H1 (cell line): ENCODE data around the gene SYNPO. TPM values are rescaled to one million over a fixed set of nuclear protein-coding genes. Genes with fewer than 3 reads are reported as not detected.

Experiments
- CTCF ChIA-PET: fragments of 300-600 bp; sonication (Branson Sonifier 250); formaldehyde crosslinking; loops from one replicate; lab custom pipeline; 2021; ENCODE audit not compliant: partially characterized antibody; lab: Charles Lee
- POLR2A ChIA-PET: fragments of 300-600 bp; sonication (Branson Sonifier 250); formaldehyde crosslinking; loops from one replicate; lab custom pipeline; 2021; ENCODE audit warnings: inconsistent platforms; ENCODE audit not compliant: partially characterized antibody; lab: Charles Lee
- DNase-seq, 2 experiments: peaks; one replicate each; pipeline versions ENCODE4 v3.0.0 to v3.0.0-alpha.2; 2010 to 2022; ENCODE audit warnings: low spot score in 2 of 2, low read depth in 1 of 2, mixed read lengths in 1 of 2
- FAIRE-seq: peaks from 2 replicates; lab custom pipeline; 2011; peaks lifted over from hg19 to GRCh38; lab: Jason Lieb, UNC
- H2AFZ ChIP-seq: 2 replicates; pipeline ENCODE4 v1.8.1; 2012; ENCODE audit warnings: low read length, inconsistent platforms
- H2AK5ac ChIP-seq: 2 replicates; pipeline ENCODE4 v1.6.1; 2013; ENCODE audit warnings: low read depth, low read length
- H2BK120ac ChIP-seq: replicated peaks from 2 replicates; pipeline ENCODE3; 2013; ENCODE audit warnings: low read depth, low read length, inconsistent platforms
- H2BK12ac ChIP-seq: 2 replicates; pipeline ENCODE4 v1.6.1; 2013; ENCODE audit warnings: low read depth, low read length
- H2BK15ac ChIP-seq: 2 replicates; pipeline ENCODE4 v1.6.1; 2013; ENCODE audit warnings: low read length
- H2BK20ac ChIP-seq: 2 replicates; pipeline ENCODE4 v1.6.1; 2013; ENCODE audit warnings: low read length
- H2BK5ac ChIP-seq: 2 replicates; pipeline ENCODE4 v1.6.1; 2013; ENCODE audit warnings: low read depth, low read length
- H3K14ac ChIP-seq: 2 replicates; pipeline ENCODE4 v1.6.1; 2013; ENCODE audit warnings: inconsistent platforms; ENCODE audit not compliant: insufficient read length
- H3K18ac ChIP-seq: 2 replicates; pipeline ENCODE4 v1.6.1; 2013; ENCODE audit warnings: low read length; ENCODE audit errors: extremely low read depth
- H3K23ac ChIP-seq: 2 replicates; pipeline ENCODE4 v1.6.1; 2013; ENCODE audit warnings: inconsistent platforms; ENCODE audit not compliant: insufficient read length
- H3K23me2 ChIP-seq: 2 replicates; pipeline ENCODE4 v1.6.1; 2013; ENCODE audit warnings: low read depth, low read length
- H3K27ac ChIP-seq: 2 replicates; pipeline ENCODE4 v1.6.1; 2011; ENCODE audit warnings: low read depth, low read length, inconsistent platforms
- H3K27me3 ChIP-seq, 4 experiments: replicated peaks in 1 of 4; 1 replicate in 1 of 4; 2 replicates in 3 of 4; pipeline versions ENCODE4 v1.6.1 to v1.8.1; 2011 to 2013; ENCODE audit warnings: low read length in 3 of 4, mild to moderate bottlenecking in 3 of 4, inconsistent platforms in 2 of 4, mixed read lengths in 2 of 4, moderate library complexity in 1 of 4; ENCODE audit not compliant: control insufficient read depth in 3 of 4, insufficient read depth in 3 of 4; ENCODE audit errors: extremely low read depth in 1 of 4
- H3K36me3 ChIP-seq, 4 experiments: 2 replicates each; pipeline versions ENCODE4 v1.6.1 to v1.8.1; 2011 to 2013; ENCODE audit warnings: mild to moderate bottlenecking in 4 of 4, low read length in 3 of 4, moderate library complexity in 2 of 4, control low read depth in 1 of 4, inconsistent platforms in 1 of 4; ENCODE audit not compliant: insufficient read depth in 4 of 4, control insufficient read depth in 2 of 4
- H3K4ac ChIP-seq: replicated peaks from 2 replicates; pipeline ENCODE3; 2013; ENCODE audit warnings: low read length, low read depth, mixed read lengths, inconsistent platforms; ENCODE audit not compliant: insufficient read length
- H3K4me1 ChIP-seq, 4 experiments: replicated peaks in 1 of 4; 1 replicate in 1 of 4; 2 replicates in 3 of 4; pipeline versions ENCODE4 v1.6.1 to v1.8.1; 2011 to 2013; ENCODE audit warnings: low read length in 3 of 4, inconsistent platforms in 2 of 4, mixed read lengths in 1 of 4; ENCODE audit not compliant: insufficient read depth in 4 of 4, control insufficient read depth in 3 of 4
- H3K4me2 ChIP-seq, 2 experiments: 2 replicates each; pipeline versions ENCODE4 v1.6.1 to v1.8.1; 2011 to 2013; ENCODE audit warnings: low read depth in 2 of 2, low read length in 2 of 2, control low read depth in 1 of 2, inconsistent platforms in 1 of 2, mild to moderate bottlenecking in 1 of 2; ENCODE audit not compliant: insufficient read depth in 1 of 2
- H3K4me3 ChIP-seq, 4 experiments: fragments of 200-600, 300-600 bp in 1 of 4; sonication (generic), shearing (Covaris generic), sonication (Bioruptor Twin) in 1 of 4; 2 replicates each; pipeline versions ENCODE4 v1.5.1 to v1.8.1; 2011 to 2016; ENCODE audit warnings: low read length in 4 of 4, low read depth in 3 of 4, control low read depth in 2 of 4, inconsistent platforms in 2 of 4, mild to moderate bottlenecking in 2 of 4, mixed read lengths in 1 of 4, moderate library complexity in 1 of 4; ENCODE audit not compliant: insufficient read depth in 2 of 4; ENCODE audit errors: extremely low read depth in 1 of 4
- H3K56ac ChIP-seq: replicated peaks from 2 replicates; pipeline ENCODE3; 2013; ENCODE audit warnings: low read depth, mild to moderate bottlenecking, mixed read lengths, low read length, inconsistent platforms; ENCODE audit not compliant: insufficient read length
- H3K79me1 ChIP-seq: 2 replicates; pipeline ENCODE4 v1.6.1; 2013; ENCODE audit warnings: low read depth, low read length, control low read depth
- H3K79me2 ChIP-seq, 2 experiments: 2 replicates each; pipeline versions ENCODE4 v1.6.1 to v1.8.1; 2012 to 2013; ENCODE audit warnings: low read length in 2 of 2, mild to moderate bottlenecking in 2 of 2, inconsistent platforms in 1 of 2; ENCODE audit not compliant: insufficient read depth in 2 of 2, control insufficient read depth in 1 of 2
- H3K9ac ChIP-seq, 4 experiments: replicated peaks in 1 of 4; 1 replicate in 1 of 4; 2 replicates in 3 of 4; pipeline versions ENCODE4 v1.6.1 to v1.8.1; 2011 to 2013; ENCODE audit warnings: low read depth in 3 of 4, low read length in 3 of 4, control low read depth in 2 of 4, mild to moderate bottlenecking in 2 of 4, moderate library complexity in 2 of 4, inconsistent platforms in 1 of 4; ENCODE audit errors: extremely low read depth in 1 of 4
- H3K9me3 ChIP-seq, 2 experiments: 2 replicates each; pipeline versions ENCODE4 v1.6.1 to v1.8.1; 2012 to 2013; ENCODE audit warnings: mild to moderate bottlenecking in 2 of 2, moderate library complexity in 2 of 2, control low read depth in 1 of 2, inconsistent platforms in 1 of 2, low read depth in 1 of 2, low read length in 1 of 2, mixed read lengths in 1 of 2; ENCODE audit not compliant: insufficient read depth in 2 of 2
- H4K20me1 ChIP-seq, 2 experiments: replicated peaks in 1 of 2; 2 replicates each; pipeline versions ENCODE3 to v1.8.1; 2011 to 2013; ENCODE audit warnings: inconsistent platforms in 2 of 2, low read length in 2 of 2, mild to moderate bottlenecking in 1 of 2; ENCODE audit not compliant: insufficient read depth in 2 of 2, control insufficient read depth in 1 of 2
- H4K5ac ChIP-seq: 2 replicates; pipeline ENCODE4 v1.6.1; 2013; ENCODE audit warnings: low read length, low read depth, mixed read lengths, inconsistent platforms; ENCODE audit not compliant: insufficient read length
- H4K8ac ChIP-seq: 2 replicates; pipeline ENCODE4 v1.8.0; 2013; ENCODE audit warnings: mild to moderate bottlenecking, moderate library complexity, low read length, inconsistent platforms; ENCODE audit not compliant: insufficient read depth; ENCODE audit errors: extremely low read depth
- H4K91ac ChIP-seq: replicated peaks from 2 replicates; pipeline ENCODE3; 2013; ENCODE audit warnings: low read length, mixed read lengths, inconsistent platforms; ENCODE audit not compliant: insufficient read length
- ASH2L ChIP-seq: fragments of 200-600, 300-600 bp; sonication (generic); IDR thresholded peaks from one replicate; pipeline ENCODE4 v1.7.1; 2017; ENCODE audit warnings: low read length
- BACH1 ChIP-seq: IDR thresholded peaks from 2 replicates; pipeline ENCODE4 v1.6.1; 2012; ENCODE audit warnings: low read length, improper control_type of control experiment
- PHF8 ChIP-seq: fragments of 200-600 bp; sonication (generic); conservative IDR thresholded peaks from 2 replicates; pipeline ENCODE4 v1.7.1; 2012; ENCODE audit warnings: low read depth, mild to moderate bottlenecking, inconsistent platforms, low read length, moderate library complexity
- WGBS, 2 experiments: shearing (Covaris generic) in 1 of 2; methylation state at CpG; one replicate each; pipeline versions ENCODE4 v1.1.6 to v1.1.7; 2013 to 2015; ENCODE audit warnings: low lambda C conversion rate in 2 of 2, mixed read lengths in 2 of 2, inconsistent platforms in 1 of 2, low coverage in 1 of 2, missing lambda C conversion rate in 1 of 2; ENCODE audit not compliant: insufficient replicate concordance in 2 of 2, insufficient coverage in 1 of 2, insufficient read length in 1 of 2; ENCODE audit errors: extremely low coverage in 1 of 2, missing lambda C conversion rate in 1 of 2; 5-methylcytosine and 5-hydroxymethylcytosine counted together
- polyA plus RNA-seq, 7 experiments: library from polyadenylated mRNA; depleted of rRNA in 3 of 7; stranded (reverse) in 5 of 7; unstranded in 2 of 7; fragments of >200 nt in 5 of 7; fragments of 200-250 nt in 2 of 7; gene quantifications; 1 replicate in 5 of 7; 2 replicates in 1 of 7; 4 replicates in 1 of 7; pipeline versions ENCODE4 v1.2.1 to v1.2.3, GENCODE V29; 2011 to 2013; ENCODE audit warnings: missing spikeins in 2 of 7, mixed read lengths in 2 of 7
- total RNA-seq: library from RNA; stranded (reverse); fragmentation: NEBNext Ultra II Directional; extraction: Animal tissue kit (Norgen Biotek cat#: 25700); gene quantifications from 2 replicates; pipeline ENCODE4 v1.2.1, GENCODE V29; 2021

Gene SYNPO
- total and polyA plus RNA-seq, 2 of the 8 experiments (the other 6 are each of a cell fraction or from before 2014, with no cell fraction given): 2.3 TPM

GRCh38 chr5:150616506-150616905, 24.0 kb upstream of the SYNPO start:
- H3K27ac ChIP-seq: no peak overlapping the region
- TF ChIP-seq PHF8 (no peak), ASH2L (no peak), BACH1 (no peak)
- TF ChIP-seq, all 59 proteins: peak for 0
- no peak overlapping the region for H2BK12ac ChIP-seq
- peaks cover 0 to 16% (median 9%) of the 10 kb centered on the region in 4 experiments; a peak in 4 of 7 replicates for H3K4me1 ChIP-seq
- ChIA-PET POLR2A (no interaction called here), CTCF (interaction anchor here (0.6 to 5.3 kb wide), 12 partner anchors 9 to 280 kb away, joined by 3 to 45 read pairs (median 4); partner anchors contain the start of gene RBM22)
- H3K27me3 ChIP-seq: no peaks in the 10 kb centered on the region; a peak in 2 of 7 replicates
- peak overlapping the region; percentile 16; the same call in 1 of the 2 replicates for H2BK5ac ChIP-seq
- no peaks in the 10 kb centered on the region for H3K36me3 ChIP-seq
- H3K9ac ChIP-seq: no peak overlapping the region
- no peak overlapping the region for H2BK20ac ChIP-seq
- no peaks in the 10 kb centered on the region; the same call in 1 of the 2 replicates for H3K23me2 ChIP-seq
- H3K18ac ChIP-seq: no peak overlapping the region
- H4K20me1 ChIP-seq: no peaks in the 10 kb centered on the region
- H3K4me2 ChIP-seq: no peak overlapping the region
- no peak overlapping the region for H3K14ac ChIP-seq
- no peak overlapping the region for H4K5ac ChIP-seq
- H3K23ac ChIP-seq: no peak overlapping the region
- no peak overlapping the region for H3K56ac ChIP-seq
- H2AFZ ChIP-seq: no peak overlapping the region
- DNase-seq: no peak
- no peaks in the 10 kb centered on the region for H3K9me3 ChIP-seq
- H3K79me2 ChIP-seq: no peaks in the 10 kb centered on the region
- no peak overlapping the region for H2BK15ac ChIP-seq
- no peak overlapping the region for H2AK5ac ChIP-seq
- no peak overlapping the region for H4K8ac ChIP-seq
- no peak overlapping the region for H3K4me3 ChIP-seq
- no peak overlapping the region for H4K91ac ChIP-seq
- H3K79me1 ChIP-seq: no peaks in the 10 kb centered on the region
- no peak overlapping the region for H2BK120ac ChIP-seq
- no peak for FAIRE-seq
- no peak overlapping the region for H3K4ac ChIP-seq
- WGBS, 2 experiments: 90% methylated on average over 1 of the region's 1 CpG; no CpG with 5 or more reads in 1 of the 2 experiments
